ENCODE data around the gene SDE2.
"Not testable (repeated sequence)": the region's sequence is repeated elsewhere in the genome, so short reads cannot be mapped to it uniquely, and the experiment has no call there.

Gene SDE2

GRCh38 chr1:225974454-225974853 lies 24.7 kb downstream of the SDE2 start:
- DNase-seq (ENCODE audit: low read depth): no peak
- no peak for TF ChIP-seq CTCF (IDR thresholded peaks at IDR 0.05; ENCODE audit: low read depth, low read length, missing control alignments)
- no peak overlapping the region for H3K4me3 ChIP-seq (ENCODE audit: low read depth, low read length)

- no peak overlapping the region for H3K4me3 ChIP-seq (ENCODE audit: low read depth, low read length)
- TF ChIP-seq CTCF (IDR thresholded peaks at IDR 0.05; ENCODE audit: low read depth, low read length, missing control alignments): no peak
- DNase-seq (ENCODE audit: low read depth): no peak
These were observed 26.0 kb downstream of the SDE2 start for GRCh38 chr1:225973158-225973557.

GRCh38 chr1:225972344-225973152 lies 26.6 kb downstream of the SDE2 start:
- H3K4me3 ChIP-seq (ENCODE audit: low read depth, low read length): no peak overlapping the region
- TF ChIP-seq CTCF (IDR thresholded peaks at IDR 0.05; ENCODE audit: low read depth, low read length, missing control alignments): no peak
- no peak for DNase-seq (ENCODE audit: low read depth)

- not testable (repeated sequence) for DNase-seq (ENCODE audit: low read depth); H3K4me3 ChIP-seq (ENCODE audit: low read depth, low read length)
These were observed 28.5 kb downstream of the SDE2 start for GRCh38 chr1:225970592-225971157.

GRCh38 chr1:225969751-225970150 lies 29.4 kb downstream of the SDE2 start:
- not testable (repeated sequence) for H3K4me3 ChIP-seq (ENCODE audit: low read depth, low read length); DNase-seq (ENCODE audit: low read depth)

- H3K4me3 ChIP-seq (ENCODE audit: low read depth, low read length): no peak overlapping the region
- DNase-seq (ENCODE audit: low read depth): no peak
- no peak for TF ChIP-seq CTCF (IDR thresholded peaks at IDR 0.05; ENCODE audit: low read depth, low read length, missing control alignments)
These were observed 33.9 kb downstream of the SDE2 start for GRCh38 chr1:225965231-225965630.

GRCh38 chr1:225963735-225964530 lies 35.2 kb downstream of the SDE2 start:
- no peak for DNase-seq (ENCODE audit: low read depth)
- no peak overlapping the region for H3K4me3 ChIP-seq (ENCODE audit: low read depth, low read length)
- TF ChIP-seq CTCF (IDR thresholded peaks at IDR 0.05; ENCODE audit: low read depth, low read length, missing control alignments): no peak
